ENCODE measurements around the gene CD300A.

DNA sequence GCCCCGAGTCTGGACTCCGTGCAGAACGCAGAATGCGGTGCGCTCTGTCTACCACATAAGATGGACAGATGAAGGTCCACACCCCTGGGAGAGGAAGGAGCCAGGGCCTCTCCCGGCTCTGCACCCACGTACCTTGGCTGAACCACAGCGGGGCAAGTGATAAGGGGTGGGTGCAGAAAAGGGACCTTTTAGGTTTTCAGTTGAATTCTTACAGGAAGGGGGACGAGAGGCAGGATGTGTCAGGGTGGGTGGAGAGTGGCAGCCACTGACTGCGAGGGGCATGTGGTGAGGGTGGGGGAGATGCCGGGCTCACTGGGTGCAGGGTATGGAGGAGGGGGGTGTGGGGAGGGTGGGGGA lies 372 bp downstream of the CD300A start:
- TF ChIP-seq POLR2A (IDR thresholded peaks at IDR 0.05; ENCODE audit: extremely low read depth, insufficient read length) (no peak), MYC (IDR thresholded peaks at IDR 0.05; ENCODE audit: low read depth, low read length) (no peak)
- TF ChIP-seq, protein P1, sequence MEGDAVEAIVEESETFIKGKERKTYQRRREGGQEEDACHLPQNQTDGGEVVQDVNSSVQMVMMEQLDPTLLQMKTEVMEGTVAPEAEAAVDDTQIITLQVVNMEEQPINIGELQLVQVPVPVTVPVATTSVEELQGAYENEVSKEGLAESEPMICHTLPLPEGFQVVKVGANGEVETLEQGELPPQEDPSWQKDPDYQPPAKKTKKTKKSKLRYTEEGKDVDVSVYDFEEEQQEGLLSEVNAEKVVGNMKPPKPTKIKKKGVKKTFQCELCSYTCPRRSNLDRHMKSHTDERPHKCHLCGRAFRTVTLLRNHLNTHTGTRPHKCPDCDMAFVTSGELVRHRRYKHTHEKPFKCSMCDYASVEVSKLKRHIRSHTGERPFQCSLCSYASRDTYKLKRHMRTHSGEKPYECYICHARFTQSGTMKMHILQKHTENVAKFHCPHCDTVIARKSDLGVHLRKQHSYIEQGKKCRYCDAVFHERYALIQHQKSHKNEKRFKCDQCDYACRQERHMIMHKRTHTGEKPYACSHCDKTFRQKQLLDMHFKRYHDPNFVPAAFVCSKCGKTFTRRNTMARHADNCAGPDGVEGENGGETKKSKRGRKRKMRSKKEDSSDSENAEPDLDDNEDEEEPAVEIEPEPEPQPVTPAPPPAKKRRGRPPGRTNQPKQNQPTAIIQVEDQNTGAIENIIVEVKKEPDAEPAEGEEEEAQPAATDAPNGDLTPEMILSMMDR (IDR thresholded peaks at IDR 0.05; ENCODE audit: low read depth, low read length): no peak

Measured in NB4 (cell line).